Activated T-cell treated with anti-CD3 and anti-CD28 coated beads for 1 hour (primary cell): ENCODE data around the gene KCNQ1OT1.

ENCODE experiments used
- DNase-seq: peaks from one replicate; pipeline ENCODE4 v3.0.0-alpha.2; 2020; ENCODE audit warnings: low read depth

KCNQ1OT1 gene

DNA sequence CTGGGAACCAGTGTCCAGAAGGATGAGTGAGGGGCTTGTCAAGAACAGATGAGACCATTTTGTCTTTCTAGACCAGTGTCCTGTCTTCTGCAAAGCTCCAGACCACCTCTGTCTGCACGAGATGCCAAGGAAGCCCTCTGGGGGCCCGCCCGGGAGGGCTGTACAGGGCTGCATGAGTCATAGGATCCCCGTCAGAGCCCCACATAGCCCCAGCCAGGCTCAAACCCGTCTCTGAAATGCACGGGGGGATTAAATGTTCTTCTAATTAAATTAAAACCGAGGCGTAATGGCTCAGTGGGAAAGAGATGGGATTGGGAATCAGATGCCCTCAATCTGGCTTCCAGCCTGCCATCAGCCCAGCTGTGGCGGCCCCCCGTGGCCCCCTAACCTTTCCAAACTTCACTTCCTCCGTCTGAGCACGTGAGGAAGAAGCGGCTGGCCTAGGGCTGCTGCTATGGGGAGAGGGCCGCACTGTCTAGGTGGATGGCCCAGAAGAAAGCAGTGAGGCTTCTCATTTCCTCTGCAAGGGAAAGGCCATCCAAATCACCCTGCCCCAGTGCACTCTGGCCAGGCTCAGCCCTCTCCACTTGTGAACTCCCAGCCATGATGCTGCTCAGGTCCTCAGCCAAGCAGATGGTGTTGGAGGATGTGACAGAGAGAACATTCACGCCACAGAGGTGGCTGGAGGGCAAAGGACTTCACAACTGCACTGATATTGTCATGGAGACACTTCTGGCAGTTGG is 32.8 kb downstream of the KCNQ1OT1 start:
- DNase-seq, result no peak

DNA sequence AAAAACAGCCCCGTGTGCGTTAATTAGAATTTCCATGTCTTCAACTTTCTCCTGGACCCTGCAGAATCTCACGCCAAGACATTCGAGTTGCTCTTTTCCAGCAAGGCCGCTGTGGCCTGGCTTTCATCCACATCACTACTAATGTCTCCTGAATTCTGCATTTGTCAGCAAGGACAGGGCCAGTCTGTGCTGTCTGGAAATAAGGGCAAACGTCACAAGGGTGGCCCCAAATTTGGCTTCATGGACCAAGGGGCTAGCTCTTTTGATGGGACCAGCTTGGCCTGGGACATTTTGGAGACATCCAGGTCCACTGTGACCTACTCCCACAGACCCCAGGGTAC is 33.4 kb downstream of the KCNQ1OT1 start:
- DNase-seq, result no peak

DNA sequence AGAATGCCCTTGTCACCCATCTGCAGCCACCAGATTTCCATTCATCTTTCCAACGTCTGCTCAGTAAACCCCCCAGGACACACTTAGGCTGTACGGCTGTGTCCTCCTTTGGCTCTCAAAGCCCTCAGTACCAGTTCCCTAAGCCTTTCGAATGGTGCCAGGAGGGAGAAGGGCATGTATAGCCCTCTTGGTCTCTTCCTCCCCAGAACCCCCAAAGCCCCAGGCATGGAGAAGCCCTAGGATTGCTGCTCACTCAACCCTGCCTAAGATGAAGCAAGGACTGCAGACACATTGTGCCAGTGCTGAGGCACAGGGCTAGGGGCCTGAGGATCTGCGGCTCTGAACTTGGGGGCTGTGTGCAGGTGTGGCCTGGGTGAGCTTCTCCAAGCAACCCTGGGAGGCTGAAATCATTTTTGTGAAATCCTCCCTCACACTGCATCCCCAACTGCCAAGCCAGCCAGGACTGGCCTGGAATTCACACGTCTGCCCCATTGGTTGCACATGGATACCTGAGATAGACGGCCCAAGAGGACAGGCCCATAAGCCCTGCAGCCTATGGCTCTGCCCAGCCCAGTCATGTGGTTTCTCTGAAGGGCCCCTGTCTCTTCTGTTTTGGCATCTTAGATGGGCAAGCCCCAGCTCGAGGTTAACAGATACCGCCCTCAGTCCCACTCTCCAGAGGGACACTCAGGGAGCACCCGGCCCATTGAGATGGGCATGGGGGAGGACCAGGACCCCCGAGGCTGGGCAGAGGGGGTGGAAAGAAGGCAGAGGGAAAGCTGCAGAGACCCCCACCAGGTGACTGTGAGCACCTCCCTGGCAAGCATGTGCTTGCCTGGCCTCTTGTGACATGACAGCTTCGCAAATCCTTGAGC is 34.0 kb downstream of the KCNQ1OT1 start:
- DNase-seq, result no peak

DNA sequence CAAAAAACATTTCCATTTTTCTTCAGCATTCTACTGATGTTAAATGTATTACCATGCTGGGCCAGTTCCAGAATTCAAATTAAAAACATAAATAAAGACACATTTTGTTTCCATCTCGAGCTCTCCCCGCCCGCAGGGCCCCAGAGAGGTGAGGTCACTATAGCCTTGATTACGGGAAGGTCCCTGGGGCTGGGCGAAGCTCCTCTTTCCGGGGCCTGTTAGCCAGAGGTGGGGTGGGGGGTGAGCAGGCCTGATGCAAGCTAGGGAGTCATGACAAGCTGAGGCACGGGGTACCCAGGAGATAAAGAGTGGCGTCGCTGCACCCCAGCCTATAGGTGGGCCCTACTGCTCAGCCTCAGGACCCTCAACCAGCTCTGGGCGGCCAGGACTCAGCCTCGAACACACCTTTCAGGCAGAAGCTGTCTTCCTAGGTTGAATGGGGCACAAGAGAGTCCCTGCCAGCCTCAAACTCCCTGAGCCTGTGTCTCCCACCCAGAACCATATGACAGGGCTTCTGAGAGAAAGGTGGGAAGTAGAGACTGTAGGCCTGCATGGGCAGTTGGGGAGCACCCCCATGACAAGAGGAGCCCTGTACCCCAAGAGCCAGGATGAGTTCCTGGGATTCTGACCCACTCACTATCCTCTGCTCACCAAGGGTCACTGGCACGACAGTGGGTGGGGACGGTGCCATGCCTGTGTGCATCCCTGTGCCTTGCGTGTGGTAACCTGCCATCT is 34.8 kb downstream of the KCNQ1OT1 start:
- no peak for DNase-seq

DNA sequence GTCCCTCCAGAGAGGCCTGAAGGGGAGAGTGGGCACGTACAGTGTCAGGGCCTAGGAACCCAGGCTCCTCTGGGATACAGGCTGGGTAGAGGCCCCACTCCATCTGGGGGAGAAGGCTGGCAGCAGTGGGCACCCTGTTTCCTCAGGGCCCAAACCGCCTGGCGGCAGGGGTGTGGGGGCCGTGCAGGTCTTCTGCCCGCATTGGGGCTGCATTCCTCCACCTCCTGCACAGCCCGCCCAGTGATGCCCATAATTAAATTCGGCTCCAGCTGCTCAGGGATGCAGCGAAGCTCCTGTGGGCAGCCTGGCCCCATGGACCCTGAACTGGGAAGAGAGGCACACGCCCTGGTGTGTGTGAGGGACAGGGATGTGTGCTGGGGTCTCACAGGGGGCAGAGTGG is 35.4 kb downstream of the KCNQ1OT1 start:
- DNase-seq, result no peak

DNA sequence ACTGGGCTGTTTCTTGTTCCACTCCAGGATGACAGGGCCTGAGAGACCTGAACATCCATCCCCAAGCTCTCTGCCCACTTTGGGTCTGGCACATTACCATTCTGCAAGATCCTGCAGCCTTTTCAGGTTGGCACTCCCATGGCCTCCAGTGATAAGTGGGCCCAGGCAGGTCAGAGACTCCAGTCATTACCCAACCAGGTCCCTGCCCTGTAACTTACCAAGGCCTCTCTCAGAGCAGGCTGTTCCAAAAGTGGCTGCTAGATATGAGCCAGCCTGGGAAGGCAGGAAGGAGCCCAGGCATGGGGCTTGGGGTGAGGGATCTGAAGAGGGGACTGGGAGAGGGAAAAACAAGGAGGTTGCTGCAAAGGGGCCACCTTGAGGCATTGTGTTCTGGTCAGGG is 35.9 kb downstream of the KCNQ1OT1 start:
- DNase-seq, result no peak

DNA sequence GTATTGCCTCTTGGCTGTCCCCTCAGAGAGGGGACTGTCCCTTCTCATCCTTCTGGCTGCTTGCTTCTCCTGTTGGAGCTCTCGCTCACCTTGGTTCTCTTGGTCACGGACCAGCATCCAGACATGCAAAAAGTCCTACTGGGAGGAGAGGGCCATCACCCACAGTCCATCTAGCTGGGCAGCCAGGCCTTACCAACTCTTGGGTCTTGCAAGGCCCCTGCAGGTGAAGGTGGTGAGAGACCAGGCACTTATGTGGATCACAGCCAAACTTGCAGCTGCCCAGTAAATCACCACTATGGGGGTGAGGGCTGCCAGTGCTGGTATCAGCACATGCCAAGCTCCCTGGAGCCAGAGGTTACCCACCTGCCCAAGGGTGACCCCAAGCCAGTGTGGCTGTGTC is 36.3 kb downstream of the KCNQ1OT1 start:
- DNase-seq, result no peak

DNA sequence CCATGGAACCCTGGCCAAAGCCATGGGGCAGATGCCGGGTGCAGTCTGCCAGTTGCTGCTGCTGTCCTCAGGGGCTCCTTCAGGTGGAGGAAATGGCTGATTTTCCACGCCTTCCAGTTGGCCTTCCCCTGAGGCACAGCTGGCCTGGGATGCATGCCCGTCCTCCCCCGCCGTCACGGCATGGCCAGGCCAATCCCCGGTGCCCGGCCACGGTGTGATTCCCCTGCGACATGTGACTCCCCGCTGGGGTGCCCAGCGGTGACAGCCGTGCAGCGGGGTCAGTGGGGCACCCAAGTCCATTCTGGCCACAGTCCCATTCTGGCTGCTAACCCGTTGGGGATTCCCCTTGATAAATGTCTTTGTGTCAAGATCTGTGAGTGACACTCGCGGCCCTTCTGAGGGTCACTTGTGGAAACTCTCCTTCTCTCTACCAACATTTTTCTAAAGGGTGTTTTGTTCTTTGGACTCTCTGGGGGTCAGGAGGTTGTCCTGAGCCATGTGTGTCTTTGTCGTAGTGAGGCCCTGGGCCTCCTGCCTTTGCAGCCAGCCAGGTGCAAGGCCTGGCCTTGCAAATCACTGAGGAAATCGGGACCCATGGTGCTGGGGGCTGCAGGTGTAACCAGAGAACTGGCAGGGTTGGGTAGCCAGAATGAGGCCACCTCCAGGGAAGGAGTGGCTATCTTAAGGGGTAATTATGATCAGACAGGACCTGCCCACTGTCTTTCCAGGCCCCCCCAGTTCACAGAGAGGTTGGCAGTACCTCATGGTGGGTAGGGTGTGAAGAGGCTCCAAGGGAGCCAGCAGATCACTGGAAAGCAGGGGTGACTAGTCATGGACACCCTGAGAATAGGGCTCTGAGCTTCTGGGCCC is 37.1 kb downstream of the KCNQ1OT1 start:
- no peak for DNase-seq

DNA sequence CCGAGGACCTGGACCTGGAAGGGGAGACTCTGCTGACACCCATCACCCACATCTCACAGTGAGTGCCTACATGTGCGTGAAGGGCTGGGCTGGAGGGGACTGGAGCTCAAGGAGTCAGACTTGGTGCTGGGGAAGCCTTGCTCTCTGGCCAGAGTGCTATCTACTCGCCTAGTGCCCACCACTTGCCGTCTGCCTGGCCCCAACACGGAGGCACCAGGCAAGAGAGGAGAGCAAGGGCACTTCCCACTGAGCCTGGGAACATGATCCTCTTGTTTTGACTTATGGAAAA is 37.8 kb downstream of the KCNQ1OT1 start:
- DNase-seq, result no peak

DNA sequence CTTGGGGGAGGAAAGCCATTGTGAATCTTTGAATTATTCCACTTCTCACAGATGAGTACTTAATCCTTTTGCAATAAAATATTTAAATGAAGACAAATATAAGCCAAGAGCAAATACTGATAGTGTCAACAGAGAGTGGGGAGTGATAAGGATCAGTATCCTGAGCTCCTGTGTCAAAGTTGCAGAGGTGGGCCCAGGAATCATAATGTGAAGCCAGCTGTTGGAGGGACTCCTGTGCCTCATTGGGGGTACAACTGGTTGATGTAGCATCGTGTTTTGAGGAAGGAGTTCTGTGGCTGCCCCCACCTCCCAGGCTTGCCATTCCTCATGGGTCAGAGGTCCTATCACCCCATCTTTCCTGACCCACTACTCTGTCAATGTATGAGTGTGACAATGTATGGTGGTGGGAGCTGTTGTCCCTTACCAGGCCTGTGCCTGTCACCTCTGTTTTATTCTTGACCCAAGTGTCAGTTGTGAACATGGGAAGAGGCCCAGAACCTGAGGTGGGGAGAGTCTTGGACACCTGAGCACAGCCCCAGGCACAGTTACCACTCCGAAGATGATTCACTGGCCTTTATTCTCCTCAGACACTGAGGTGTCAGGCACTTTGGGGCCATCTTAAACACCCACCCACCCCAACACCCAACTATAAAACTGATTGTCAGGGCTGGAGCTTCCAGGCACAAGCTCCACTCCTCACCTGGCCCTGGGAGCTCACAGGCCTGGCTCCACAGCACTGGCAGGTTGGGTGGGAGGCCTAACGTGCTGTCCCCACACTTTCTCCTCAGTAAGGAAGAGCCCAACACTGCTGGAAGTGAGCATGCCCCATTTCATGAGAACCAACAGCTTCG is 38.4 kb downstream of the KCNQ1OT1 start:
- DNase-seq, result no peak

DNA sequence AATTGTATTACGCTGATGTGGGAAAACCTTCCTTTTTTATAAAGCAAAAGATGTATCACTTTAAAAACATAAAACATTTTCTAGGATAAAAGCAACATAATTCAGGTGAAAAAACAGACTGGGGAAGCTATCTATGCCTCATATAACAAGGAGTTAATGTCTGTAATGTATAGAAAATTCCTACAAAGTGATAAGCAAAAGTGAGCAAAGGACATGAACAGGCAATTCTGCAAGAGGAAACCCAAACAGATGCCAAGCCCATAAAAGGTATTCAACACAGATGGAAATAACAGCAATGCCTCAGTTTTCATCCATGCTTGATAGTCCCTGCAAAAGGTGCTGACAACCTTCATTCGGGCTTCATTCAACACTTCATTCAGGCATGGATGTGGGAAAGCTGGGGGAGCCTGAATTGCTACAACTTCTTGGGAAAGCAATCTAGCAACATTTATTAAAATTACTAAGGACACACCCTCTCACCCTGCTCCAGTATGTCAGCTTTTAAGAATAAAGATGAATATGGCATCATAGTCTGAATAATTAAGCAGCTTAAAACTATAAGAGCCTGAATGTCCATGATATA is 39.3 kb downstream of the KCNQ1OT1 start:
- no peak for DNase-seq

DNA sequence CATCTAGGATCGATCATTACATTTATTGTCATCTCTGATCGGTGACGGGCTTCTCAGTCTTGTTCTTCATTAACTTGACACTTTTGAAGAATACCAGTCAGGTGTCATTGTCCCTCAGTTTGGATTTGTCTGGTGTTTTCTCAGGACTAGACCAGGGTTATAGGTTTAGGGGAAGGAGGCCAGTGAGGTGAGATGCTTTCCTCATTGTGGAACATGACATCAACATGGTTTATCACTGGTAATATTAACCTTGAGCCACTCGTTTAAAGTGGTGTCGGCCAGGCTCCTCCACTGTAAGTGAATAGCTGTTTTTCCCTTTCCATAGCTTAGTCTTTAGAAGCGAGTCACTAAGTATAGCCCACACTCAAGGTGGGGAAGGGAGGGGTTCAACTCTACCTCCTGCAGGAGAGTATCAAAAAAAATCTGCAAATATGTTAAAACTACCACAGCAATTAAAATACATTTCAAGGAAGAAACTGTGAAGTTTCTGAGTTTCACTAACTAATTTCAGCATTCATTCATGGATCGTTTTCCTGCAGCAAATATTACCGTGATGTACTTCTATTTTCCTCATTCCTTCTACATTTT is 42.0 kb downstream of the KCNQ1OT1 start:
- DNase-seq, result no peak

DNA sequence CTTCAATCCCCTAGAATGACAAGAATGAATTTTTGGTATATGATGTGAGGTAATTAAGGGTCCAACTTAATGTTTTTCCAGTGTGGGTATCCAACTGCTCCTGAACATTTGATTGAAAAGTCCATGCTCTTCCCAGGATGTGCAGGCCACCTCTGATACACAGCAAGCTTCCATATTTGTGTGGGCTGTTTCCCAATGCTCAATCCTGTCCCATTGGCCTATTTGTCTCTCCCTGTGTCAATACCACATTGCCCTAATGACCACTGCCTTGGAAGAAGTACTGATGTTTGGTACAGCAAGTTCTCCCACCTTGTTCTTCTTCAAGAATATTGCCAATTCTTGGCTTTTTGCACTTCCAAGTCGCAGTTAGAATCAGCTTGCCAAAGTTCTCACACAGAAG is 42.9 kb downstream of the KCNQ1OT1 start:
- DNase-seq, result no peak

DNA sequence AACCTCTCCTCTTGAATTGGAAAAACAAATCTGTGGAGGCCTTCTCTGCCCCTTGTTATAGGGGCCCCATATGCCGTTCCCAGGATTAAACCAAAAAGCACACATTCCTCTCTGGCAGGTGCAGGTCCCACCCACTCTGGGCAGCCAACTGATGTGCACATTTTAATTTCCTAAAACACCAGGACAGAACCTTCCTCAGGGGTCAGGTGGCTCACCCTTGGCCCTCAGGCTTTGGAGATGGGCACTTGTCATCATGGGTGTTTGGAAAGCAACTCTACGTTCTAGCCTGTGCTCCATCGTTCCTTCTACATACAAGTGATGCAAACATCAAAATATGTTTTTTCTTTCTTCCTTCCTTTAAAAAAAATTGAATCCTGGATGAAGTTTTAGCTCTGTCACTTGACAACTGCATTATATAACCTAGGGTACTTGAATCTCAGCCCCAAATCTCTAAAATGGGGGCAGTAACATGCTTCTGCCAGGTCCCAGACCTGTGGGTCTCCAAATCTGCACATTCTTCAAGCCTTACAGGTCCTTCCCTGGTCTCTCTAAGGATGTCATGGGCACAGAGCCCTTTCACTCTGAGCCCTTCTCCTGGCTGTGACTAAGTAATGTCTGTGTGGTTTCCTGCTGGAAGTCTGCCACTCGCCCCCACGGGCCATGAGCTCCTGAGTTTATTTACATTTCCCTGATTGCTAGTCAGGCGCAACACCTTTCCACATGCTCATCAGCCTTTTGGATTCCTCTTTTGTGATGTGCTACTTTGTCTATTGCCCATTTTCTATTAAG is 43.8 kb downstream of the KCNQ1OT1 start:
- no peak for DNase-seq

DNA sequence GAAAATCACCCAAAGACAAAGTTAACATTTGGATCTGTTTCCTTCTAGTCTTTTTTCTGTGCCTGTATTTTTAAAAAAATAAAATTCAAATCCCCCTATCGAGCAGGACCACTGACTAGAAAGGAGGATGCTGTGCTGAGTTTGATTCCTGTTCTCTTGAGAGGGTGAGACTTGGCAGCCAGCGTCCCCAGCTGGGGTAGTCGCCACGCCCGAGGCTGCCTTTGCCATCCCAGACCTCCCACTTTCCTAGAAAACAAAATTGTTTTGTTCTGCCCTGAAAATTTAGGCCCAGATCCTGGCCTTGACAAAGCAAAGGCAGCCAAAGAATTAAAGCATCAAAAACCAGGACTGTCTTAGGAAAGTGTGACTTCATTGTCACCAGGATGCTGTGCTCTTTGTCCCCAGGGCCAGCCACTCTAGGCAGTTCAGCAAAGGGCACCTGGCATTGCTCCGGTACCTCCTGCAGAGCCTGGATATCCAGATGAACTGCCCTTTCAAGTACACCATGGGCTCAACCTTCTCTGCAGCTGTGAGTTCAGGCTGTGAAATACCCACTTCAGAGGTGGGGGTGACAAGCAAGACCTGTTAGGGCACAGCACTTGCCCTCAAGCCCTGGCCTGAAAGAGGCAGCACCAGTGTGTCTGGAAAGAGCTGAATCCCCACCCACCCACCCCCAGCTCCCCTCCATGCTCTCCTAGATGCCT is 44.6 kb downstream of the KCNQ1OT1 start:
- DNase-seq, result no peak

DNA sequence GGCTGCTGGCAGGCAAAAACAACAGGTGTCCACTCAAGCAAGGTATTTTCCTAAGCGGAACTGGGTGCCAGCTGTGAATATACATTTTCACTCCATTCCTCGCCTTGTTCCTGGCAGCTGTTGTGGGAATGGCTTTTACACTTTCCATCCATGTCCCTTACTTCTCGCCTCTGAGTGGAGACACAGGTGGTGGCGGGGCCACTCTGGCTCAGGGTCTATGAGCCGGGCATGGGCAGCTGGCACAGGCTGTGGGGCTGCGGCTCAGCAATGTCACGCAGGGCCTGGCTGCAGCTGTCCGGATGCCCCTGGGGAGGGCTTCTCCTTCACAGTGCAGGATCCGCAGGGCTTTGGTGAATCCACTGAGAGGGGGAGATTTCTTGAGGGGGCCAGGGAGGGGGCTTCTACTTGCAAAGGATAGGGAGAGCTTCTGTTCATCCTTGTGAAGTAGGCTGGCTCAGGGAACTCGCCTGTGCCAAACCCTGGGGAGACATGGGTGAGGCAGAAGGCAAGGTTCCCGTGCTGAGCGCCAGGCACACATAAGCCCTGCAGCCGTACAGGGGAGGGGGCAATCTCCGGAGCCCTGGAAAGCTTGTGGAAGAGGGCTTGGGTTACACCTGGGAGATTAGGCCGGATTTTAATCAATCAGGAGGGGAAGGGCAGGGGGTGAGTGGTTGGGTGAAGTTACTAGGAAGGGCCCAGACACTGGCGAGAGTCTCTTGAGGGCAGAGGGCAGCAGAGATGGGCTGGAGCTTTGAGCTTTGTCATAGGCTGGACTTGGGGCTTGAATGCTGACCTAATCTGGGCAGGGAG is 45.7 kb downstream of the KCNQ1OT1 start:
- no peak for DNase-seq

DNA sequence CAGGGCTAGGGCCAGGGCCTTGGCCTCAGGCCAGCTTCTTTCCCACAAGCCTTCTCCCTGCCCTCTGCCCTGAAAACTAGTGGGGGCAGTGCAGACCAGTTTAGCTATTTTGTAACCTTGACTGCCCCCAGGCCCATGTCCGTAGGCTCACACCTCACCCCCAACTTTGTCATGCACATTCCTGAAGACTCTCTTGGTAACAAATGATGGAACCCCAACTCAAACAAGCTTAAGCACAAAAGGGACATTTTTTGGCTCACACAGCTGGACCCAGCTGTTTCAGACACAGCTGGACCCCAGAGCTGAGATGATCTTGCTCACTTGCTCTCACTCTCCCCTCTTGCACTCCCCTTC is 46.6 kb downstream of the KCNQ1OT1 start:
- no peak for DNase-seq
